ENCODE data around the gene TCTN3.
"Not testable (repeated sequence)": the region's sequence is repeated elsewhere in the genome, so short reads cannot be mapped to it uniquely, and the experiment has no call there.

Gene TCTN3

GRCh38 chr10:95688648-95689047 is 5.1 kb downstream of the TCTN3 start:
- no peak for FAIRE-seq
- DNase-seq (ENCODE audit: low spot score): no peak

DNA sequence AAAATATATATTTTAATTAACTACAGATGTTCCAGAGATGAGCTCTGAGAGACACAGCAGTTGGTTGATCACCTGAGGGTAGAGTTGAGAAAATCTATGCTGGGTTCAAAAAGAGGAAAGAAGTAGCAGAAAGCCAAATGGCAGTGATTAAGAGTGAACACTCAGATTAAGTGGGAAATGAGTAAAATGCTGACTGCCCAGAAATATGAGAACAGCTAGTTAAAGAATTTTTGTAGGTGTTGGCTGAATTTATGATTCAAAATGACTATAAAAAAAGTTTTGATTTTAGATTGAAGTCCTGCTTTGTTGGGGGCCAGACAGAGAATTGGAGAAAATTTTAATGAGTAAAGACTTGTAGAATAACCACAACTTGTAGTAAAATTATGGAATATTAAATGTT is 9.8 kb downstream of the TCTN3 start:
- FAIRE-seq: no peak
- no peak for DNase-seq (ENCODE audit: low spot score)

- DNase-seq (ENCODE audit: low spot score) (no peak), FAIRE-seq (no peak)
Observed at GRCh38 chr10:95675403-95676116, 18.2 kb downstream of the TCTN3 start.

DNA sequence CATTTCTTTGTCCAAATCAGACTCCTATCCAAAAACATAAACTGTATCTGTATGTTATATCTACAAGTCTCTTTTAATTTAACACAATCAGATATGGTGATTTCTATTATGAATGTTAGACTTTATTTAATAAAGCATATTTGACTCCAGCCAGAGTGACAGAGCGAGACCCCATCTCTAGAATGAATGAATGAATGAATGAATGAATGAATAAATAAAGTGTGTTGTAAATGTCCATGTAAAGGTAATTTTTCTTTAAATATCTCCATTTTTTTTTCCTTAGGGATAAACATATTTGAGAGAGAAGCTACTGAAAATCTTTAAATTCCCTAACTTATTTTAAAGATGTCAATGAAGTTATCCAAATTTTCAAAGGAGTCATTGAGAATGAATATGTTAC is 19.1 kb downstream of the TCTN3 start:
- FAIRE-seq (no peak), DNase-seq (ENCODE audit: low spot score) (no peak)

DNA sequence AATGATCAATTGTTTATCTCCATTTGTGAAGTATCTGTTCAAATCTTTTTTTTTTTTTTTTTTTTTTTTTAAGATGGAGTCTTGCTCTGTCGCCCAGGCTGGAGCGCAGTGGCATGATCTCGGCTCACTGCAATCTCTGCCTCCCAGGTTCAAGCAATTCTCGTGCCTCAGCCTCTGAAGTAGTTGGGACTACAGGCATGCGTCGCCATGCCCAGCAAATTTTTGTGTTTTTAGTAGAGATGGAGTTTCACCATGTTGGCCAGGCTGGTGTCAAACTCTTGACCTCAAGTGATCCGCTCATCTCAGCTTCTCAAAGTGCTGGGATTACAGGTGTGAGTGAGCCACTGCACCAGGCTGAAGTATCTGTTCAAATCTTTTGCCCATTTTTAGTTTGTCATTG is 21.1 kb downstream of the TCTN3 start:
- DNase-seq (ENCODE audit: low spot score); FAIRE-seq: not testable (repeated sequence)

DNA sequence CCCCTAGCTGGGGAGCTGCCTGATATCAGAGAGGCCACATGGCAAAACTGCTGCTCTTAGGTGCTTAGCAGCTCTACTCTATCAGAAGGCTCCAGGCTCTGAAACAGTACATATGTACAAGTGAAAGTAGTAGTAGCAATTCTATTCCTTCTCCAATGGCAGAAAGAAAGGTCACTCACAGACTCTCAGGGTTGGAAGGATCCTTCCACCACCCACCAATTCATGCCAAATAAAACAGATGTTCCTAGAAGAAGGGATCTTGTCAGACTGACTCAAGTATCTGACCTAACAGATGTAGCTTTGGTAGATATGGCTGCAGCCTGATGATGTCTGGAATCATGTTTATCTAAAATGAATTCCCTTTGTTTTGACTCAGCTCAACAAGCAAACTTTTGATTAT is 29.2 kb downstream of the TCTN3 start:
- no peak for DNase-seq (ENCODE audit: low spot score)
- FAIRE-seq: no peak

DNA sequence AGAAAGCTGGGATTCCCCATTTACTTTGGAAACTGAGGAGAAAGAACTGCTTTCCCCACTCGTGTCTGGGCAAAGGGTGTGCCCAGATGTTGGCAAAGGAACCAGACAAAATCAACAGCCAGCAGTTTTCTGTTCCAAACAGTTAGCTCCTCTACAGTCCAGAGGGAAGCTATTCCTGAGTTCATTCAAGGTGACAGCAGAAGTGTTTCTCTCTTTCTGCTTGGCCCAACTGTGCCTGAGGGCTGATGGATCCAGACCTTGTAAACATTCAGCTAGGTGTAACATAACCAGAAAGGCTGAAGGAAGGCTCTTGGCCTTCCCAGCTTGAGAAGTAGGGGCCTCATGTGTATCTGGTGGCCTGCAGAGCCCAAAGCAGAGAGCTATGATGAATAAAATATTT is 30.2 kb downstream of the TCTN3 start:
- DNase-seq (ENCODE audit: low spot score) (no peak), FAIRE-seq (no peak)

- DNase-seq (ENCODE audit: low spot score) (no peak), FAIRE-seq (no peak)
Observed at GRCh38 chr10:95661818-95662217, 31.9 kb downstream of the TCTN3 start.

GRCh38 chr10:95660283-95660682 is 33.4 kb downstream of the TCTN3 start:
- DNase-seq (ENCODE audit: low spot score) (peak; percentile 75), FAIRE-seq (peak; percentile 86)

- DNase-seq (ENCODE audit: low spot score): no peak
- FAIRE-seq: no peak
Observed at GRCh38 chr10:95657250-95657649, 36.5 kb downstream of the TCTN3 start.

GRCh38 chr10:95656291-95657164 is 37.2 kb downstream of the TCTN3 start, which contains the start of gene ALDH18A1:
TSS of gene ALDH18A1 (minus strand) at chr10:95656711. CDS start at chr10:95653377, 3,334 bp downstream.
- FAIRE-seq: peak; percentile 82
- peak; percentile 79 for DNase-seq (ENCODE audit: low spot score)

DNA sequence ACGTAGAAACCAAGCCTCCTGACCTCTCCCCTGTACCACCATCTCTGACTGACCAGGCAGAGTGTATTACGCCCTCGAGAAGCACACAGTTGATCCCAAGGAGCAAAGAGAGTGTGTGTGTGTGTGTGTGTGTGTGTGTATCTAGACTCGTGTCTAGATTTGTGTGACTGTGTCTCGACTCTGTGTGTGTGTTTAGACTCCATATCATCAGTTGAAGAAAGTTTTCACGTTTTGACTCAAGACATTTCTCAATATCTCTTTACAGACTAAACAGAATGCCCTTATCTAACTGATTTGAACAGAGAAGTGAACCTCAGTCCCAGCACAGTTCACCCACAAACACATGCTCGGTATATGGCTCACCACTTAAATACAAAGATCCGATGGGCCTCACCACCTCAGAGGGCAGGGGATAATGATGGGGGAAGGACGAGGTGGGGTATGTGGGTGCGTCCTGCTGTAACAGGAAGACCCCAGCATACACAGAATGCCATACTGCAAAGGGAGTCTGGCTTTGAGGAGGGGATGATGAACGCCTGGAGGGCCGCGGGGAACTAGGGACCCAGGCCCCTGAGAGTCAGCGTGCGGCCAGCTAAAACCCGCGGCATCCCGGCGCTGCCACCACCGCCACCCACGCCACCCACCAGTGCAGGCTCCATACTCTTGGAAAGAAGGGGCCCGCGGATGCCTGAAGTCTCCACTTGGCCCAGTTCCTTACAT is 38.0 kb downstream of the TCTN3 start:
- FAIRE-seq (no peak), DNase-seq (ENCODE audit: low spot score) (no peak)

DNA sequence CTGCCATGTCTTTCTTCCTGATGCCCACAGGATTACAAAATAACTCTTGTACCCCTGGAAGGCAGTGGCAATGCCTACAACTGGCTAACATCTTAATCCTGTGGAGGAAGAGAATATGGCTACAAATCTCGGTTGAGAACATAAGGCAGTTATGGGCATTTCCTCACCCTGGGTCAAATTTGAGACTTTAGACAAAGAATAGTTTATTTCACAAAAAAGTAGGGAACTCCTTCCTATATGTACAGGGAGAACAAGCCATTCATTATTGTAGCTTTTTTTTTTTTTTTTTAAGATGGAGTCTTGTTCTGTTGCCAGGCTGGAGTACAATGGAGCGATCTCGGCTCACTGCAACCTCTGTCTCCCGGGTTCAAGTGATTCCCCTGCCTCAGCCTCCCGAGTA is 39.8 kb downstream of the TCTN3 start:
- FAIRE-seq (no peak), DNase-seq (ENCODE audit: low spot score) (no peak)

GRCh38 chr10:95651346-95652060 is 42.2 kb downstream of the TCTN3 start:
- FAIRE-seq (no peak), DNase-seq (ENCODE audit: low spot score) (no peak)

GRCh38 chr10:95650232-95650631 is 43.5 kb downstream of the TCTN3 start:
- FAIRE-seq (no peak), DNase-seq (ENCODE audit: low spot score) (no peak)

- FAIRE-seq: no peak
- DNase-seq (ENCODE audit: low spot score): no peak
Observed at GRCh38 chr10:95648138-95648537, 45.6 kb downstream of the TCTN3 start.

GRCh38 chr10:95646160-95646559 is 47.6 kb downstream of the TCTN3 start:
- no peak for DNase-seq (ENCODE audit: low spot score)
- FAIRE-seq: no peak

DNA sequence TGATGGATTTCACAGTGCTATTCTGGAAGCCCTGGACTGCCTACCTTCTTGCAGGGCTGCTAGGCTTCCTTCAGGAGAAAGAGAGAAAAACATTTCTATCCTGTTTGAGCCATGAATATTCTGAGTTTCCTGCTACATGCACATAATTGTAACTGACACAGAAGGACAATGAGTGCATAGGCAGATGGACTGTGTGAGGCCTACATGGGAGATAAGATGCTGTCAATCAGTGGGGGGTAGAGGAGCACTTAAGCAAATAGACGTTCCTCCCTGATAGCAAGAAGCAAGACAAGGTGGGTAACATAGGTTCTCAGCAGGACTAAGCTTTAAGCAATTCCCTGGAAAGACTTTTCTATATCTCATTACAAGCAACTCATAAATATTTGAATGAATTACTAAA is 48.8 kb downstream of the TCTN3 start:
- DNase-seq (ENCODE audit: low spot score) (no peak), FAIRE-seq (no peak)

DNA sequence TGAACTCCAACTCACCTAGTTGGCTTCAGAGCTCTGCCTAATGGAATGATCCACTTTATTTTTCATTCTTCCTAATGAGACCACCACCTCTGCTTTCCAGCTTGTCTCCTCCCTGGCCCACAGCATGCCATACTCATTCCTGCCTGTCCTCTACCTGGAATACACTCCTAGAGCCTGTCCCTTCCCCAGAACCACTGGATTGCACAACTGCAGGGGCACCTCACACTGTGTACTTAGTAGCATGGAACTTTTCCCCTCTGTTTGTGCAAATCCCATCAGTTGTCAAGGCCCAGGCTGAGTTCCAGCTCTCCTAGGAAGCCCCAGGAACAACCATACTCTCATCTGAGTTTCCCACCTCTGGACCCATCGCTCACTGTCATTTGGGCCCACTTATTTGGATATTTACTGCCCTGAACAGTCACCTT is 52.8 kb downstream of the TCTN3 start:
- FAIRE-seq (no peak), DNase-seq (ENCODE audit: low spot score) (no peak)

DNA sequence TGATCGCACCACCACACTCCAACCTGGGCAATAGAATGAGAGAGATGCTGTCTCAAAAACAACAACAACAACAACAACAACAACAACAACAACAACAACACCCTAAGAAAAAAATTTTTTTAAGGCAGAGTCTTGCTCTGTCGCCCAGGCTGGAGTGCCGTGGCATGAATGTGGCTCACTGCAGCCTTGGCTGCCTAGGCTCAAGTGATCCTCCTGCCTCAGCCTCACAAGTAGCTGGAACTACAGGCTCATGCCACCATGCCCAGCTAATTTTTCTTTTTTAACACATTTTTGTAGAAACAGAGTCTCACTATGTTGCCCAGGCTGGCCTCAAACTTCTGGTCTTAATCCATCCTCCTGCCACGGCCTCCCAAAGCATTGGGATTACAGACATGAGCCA is 55.8 kb downstream of the TCTN3 start:
- DNase-seq (ENCODE audit: low spot score) (no peak), FAIRE-seq (no peak)

GRCh38 chr10:95637140-95637539 is 56.6 kb downstream of the TCTN3 start:
- FAIRE-seq (no peak), DNase-seq (ENCODE audit: low spot score) (no peak)

Data from RCC 7860 (cell line).